ENCODE measurements around the gene NAT14.
"Not testable (repeated sequence)": the region's sequence is repeated elsewhere in the genome, so short reads cannot be mapped to it uniquely, and the experiment has no call there.

The NAT14 gene

GRCh38 chr19:55487924-55488687 is 3.1 kb downstream of the NAT14 start, which contains the start of gene SSC5D:
Gene SSC5D (plus strand): TSS chr19:55488436. CDS start chr19:55488590, 154 bp downstream.
- no peak for DNase-seq

DNA sequence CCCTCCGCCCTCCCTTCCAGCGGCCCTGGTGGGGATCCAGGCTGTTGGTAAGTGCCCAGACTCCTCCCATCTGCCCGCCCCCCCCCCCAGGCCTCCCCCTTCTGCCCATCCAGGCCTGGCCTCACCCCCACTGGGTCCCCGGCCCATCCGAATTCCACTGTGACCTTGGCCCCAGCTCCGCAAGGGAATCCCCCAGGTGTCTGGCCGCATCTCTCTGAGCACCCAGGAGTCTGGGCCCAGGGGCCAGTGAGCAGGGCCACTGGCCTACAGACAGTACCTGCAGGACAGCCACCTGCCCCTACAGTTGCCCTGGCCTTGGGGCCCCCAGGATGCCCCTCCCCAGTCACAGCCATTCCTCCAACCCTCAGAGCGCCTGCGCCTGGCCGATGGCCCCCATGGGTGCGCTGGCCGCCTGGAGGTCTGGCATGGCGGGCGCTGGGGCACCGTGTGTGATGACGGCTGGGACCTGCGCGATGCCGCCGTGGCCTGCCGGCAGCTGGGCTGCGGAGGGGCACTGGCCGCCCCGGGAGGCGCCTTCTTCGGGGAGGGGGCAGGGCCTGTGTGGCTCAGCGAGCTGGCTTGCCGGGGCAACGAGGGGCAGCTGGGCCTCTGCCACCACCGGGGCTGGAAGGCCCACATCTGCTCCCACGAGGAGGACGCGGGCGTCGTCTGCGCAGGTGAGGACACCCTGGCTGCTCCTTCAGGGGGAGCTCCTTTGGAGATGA is 4.2 kb downstream of the NAT14 start:
- DNase-seq: no peak

- no peak for DNase-seq
Observed at GRCh38 chr19:55489711-55490477, 4.9 kb downstream of the NAT14 start.

GRCh38 chr19:55490478-55491432 is 5.8 kb downstream of the NAT14 start:
- DNase-seq: no peak

DNA sequence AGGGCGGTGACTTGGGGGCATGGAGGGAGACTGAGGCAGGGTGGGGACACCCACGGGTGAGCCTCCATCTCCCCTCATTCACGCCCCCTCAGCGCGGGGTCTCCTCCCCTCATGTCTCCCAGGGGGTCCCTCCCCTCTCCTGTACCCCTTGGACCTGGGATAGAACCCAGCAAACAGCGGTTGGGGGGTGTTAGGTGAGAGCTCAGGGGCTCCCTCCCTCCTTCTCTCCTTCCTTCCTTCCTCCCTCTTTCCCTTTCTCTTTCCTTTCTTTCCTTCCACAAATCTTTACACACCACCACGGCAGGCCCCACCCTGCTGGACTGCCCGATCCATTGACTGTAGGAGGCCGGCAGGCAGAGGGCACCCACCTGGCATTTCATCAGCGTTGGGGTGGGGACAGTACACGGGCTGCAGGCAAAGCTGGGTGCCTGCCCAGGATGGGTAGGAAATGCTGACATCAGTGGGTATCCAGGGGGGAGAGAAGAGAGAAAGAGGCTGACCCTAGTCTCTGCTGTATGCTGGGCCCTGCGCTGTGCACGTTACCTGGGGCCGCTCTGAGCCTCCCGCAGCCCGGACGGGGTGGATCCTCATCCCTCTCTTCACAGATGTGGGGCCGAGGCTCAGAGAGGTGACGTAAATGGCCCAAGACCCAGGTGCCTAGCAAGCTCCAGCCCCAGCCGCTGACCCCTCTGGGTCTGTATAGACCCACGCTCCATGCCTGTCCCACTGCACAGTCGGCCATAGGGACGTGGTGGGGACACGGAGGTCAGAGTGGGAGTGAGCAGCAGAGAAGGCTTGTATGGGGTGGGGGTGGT is 6.8 kb downstream of the NAT14 start:
- no peak for DNase-seq

- DNase-seq: no peak
Observed at GRCh38 chr19:55492362-55492944, 7.5 kb downstream of the NAT14 start.

- no peak for DNase-seq
Observed at GRCh38 chr19:55493052-55493644, 8.2 kb downstream of the NAT14 start.

GRCh38 chr19:55493645-55494171 is 8.7 kb downstream of the NAT14 start:
- no peak for DNase-seq

DNA sequence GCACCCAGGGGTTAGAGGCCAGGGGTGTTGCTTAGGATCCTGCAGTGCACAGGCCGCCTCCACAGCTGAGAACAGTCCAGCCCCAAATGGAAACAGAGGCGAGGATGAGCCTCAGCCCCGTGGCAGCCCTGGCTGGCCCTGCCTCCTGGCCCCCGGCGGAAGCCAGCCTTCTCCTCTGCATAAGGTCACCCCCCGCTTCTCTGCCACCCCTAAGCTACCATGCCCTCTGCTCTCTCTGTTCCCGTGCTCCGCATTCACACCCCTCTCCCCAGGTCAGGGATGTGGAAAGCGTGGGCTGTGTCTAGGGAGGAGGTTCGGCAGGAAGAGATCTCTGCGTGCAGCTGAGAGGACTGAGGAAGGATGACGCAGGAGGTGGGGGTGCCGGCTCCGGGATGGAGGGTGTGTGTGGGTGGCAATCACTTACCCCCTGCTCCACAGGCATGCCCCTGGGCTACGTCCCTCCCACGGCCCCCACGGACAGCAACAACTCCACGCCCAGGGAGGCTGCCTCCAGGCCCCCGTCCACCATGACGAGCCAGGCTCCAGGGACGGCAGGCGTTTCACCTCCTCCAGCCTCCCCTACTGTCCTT is 9.3 kb downstream of the NAT14 start:
- no peak for DNase-seq

DNA sequence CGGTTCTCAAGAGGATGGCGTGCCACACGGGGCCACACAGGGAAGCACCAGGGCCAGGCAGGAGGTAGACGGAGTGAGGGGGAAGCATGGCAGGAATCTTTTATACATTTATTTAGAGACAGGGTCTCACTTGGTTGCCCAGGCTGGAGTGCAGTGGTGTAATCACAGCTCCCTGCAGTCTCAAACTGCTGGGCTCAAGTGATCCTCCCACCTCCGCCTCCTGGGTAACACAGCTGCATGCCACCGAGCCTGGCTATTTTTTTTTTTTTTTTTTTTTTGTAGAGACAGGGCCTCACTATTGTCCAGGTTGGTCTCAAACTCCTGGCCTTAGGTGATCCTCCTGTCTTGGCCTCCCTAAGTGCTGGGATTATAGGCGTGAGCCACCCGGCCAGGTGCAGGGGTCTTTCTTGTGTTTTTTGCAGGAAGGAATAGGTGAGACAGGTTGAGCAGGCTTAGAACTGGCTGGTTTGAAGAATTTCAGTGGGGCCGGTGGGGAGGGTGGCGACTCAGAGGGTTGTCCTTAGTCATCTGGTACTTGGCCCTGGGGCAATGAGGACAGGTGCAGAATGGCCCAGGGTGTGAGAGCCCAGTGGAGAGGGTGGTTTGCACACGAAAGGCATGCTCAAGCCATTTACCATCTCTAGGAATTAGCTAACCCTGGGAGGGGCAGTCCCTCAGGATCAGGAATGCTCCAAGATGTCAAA is 10.8 kb downstream of the NAT14 start:
- no peak for DNase-seq

- DNase-seq: not testable (repeated sequence)
Observed at GRCh38 chr19:55496820-55497219, 11.8 kb downstream of the NAT14 start.

GRCh38 chr19:55497763-55498162 is 12.8 kb downstream of the NAT14 start:
- no peak for DNase-seq

GRCh38 chr19:55498246-55498840 is 13.4 kb downstream of the NAT14 start:
- DNase-seq: no peak

DNA sequence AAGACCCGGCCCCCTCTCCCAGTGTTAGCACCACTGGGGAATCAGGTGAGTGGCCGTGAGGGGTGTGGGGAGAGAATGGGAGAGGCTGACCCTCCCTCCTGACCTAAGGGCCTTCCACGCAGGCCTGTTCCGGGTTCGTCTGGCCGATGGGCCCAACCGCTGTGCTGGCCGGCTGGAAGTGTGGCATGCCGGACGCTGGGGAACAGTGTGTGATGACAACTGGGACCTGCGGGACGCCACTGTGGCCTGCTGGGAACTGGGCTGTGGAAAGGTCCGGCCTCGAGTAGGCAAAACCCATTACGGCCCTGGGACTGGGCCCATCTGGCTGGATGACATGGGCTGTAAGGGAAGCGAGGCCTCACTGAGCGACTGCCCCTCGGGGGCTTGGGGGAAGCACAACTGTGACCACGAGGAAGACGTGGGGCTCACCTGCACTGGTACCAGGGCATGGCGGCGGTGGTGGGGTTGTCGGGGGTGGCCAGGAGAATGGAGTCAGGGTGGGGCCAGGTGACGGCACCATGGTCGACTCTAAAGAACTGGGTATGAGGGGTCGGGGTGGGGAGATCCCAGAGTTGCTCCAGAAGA is 15.5 kb downstream of the NAT14 start:
- no peak for DNase-seq

GRCh38 chr19:55502197-55502952 is 17.4 kb downstream of the NAT14 start:
- DNase-seq: no peak

GRCh38 chr19:55503157-55503501 is 18.1 kb downstream of the NAT14 start:
- DNase-seq: no peak

- DNase-seq: peak; percentile 95
Observed at GRCh38 chr19:55503502-55504251, 18.7 kb downstream of the NAT14 start.
